Prostate gland (tissue), 2 donors: ENCODE measurements around the gene SFXN4. TPM values are rescaled to one million over a fixed set of nuclear protein-coding genes. Genes with fewer than 3 reads are reported as not detected.

Experiments
- DNase-seq: peaks from one replicate; pipeline ENCODE4 v3.0.0-alpha.2; 2019; ENCODE audit warnings: low spot score
- H3K27ac ChIP-seq, 2 donors: fragments of 200-600 bp; sonication (generic); 2 replicates each; pipeline ENCODE4 v1.5.1; 2017 to 2019
- H3K27me3 ChIP-seq: fragments of 200-600 bp; sonication (generic); replicated peaks from 2 replicates; pipeline ENCODE4 v1.5.1; 2019; ENCODE audit not compliant: insufficient read depth
- H3K36me3 ChIP-seq, 2 donors: fragments of 200-600 bp; sonication (generic); 1 replicate in 1 of 2; 2 replicates in 1 of 2; pipeline versions ENCODE4 v1.5.1 to v1.8.1; 2017 to 2019
- H3K4me1 ChIP-seq: fragments of 200-600 bp; sonication (generic); replicated peaks from 2 replicates; pipeline ENCODE4 v1.5.1; 2019
- H3K4me3 ChIP-seq, 2 donors: fragments of 200-600 bp; sonication (generic); 2 replicates each; pipeline ENCODE4 v1.5.1; 2017 to 2019
- H3K9me3 ChIP-seq: fragments of 200-600 bp; sonication (generic); 2 replicates; pipeline ENCODE4 v1.5.1; 2017
- POLR2A ChIP-seq: fragments of 450-650 bp; IDR thresholded peaks from one replicate; pipeline ENCODE4 v1.6.1; 2016; ENCODE audit warnings: antibody characterized with exemption, mild to moderate bottlenecking
- POLR2AphosphoS5 ChIP-seq: sonication (generic); formaldehyde crosslinking; IDR thresholded peaks from one replicate; pipeline ENCODE4 v1.6.1; 2017; ENCODE audit warnings: antibody characterized with exemption
- WGBS: methylation state at CpG from one replicate; pipeline ENCODE4 v1.1.5; 2018; 5-methylcytosine and 5-hydroxymethylcytosine counted together
- intact Hi-C: fragments of 100-400 bp; cut with DNase I; formaldehyde crosslinking; loops from one replicate; pipeline ENCODE4 v1.14.2; 2022
- total RNA-seq, 2 donors: library from RNA; depleted of rRNA; stranded (reverse); fragments of >200 nt; gene quantifications; one replicate each; pipeline ENCODE4 v1.1.0, GENCODE V29; 2016
- TF ChIP-seq, protein P1 (sequence below), 4 experiments: fragments of 200-600 bp in 2 of 4; fragments of 450-650 bp in 2 of 4; sonication (generic) in 2 of 4; IDR thresholded peaks; 1 replicate in 3 of 4; 2 replicates in 1 of 4; pipeline ENCODE4 v1.5.1; 2016 to 2019; ENCODE audit warnings: antibody characterized with exemption in 4 of 4, mild to moderate bottlenecking in 2 of 4, moderate library complexity in 2 of 4

SFXN4 gene
- 10 to 100 TPM; 19.7 to 22.7 TPM for total RNA-seq

GRCh38 chr10:119165171-119166117, at the start of gene SFXN4:
TSS of gene SFXN4 (minus strand) at chr10:119165714. CDS start at chr10:119165647, 67 bp downstream.
- WGBS = under 1% methylated on average over 79 of the region's 90 CpGs
- Histone ChIP-seq H3K27me3 (no peaks in the 10 kb centered on the region), H3K4me3 (peak within 1 kb of the TSS; percentile 78 to 88), H3K4me1 (no peaks in the 10 kb centered on the region), H3K36me3 (peaks cover 0 to 13% of the 10 kb centered on the region in 2 donors), H3K27ac (peak within 1 kb of the TSS; percentile 86 to 92), H3K9me3 (no peaks in the 10 kb centered on the region)
- peak; percentile 9 for TF ChIP-seq POLR2AphosphoS5
- peak; percentile 58 for TF ChIP-seq POLR2A
- TF ChIP-seq, protein P1, sequence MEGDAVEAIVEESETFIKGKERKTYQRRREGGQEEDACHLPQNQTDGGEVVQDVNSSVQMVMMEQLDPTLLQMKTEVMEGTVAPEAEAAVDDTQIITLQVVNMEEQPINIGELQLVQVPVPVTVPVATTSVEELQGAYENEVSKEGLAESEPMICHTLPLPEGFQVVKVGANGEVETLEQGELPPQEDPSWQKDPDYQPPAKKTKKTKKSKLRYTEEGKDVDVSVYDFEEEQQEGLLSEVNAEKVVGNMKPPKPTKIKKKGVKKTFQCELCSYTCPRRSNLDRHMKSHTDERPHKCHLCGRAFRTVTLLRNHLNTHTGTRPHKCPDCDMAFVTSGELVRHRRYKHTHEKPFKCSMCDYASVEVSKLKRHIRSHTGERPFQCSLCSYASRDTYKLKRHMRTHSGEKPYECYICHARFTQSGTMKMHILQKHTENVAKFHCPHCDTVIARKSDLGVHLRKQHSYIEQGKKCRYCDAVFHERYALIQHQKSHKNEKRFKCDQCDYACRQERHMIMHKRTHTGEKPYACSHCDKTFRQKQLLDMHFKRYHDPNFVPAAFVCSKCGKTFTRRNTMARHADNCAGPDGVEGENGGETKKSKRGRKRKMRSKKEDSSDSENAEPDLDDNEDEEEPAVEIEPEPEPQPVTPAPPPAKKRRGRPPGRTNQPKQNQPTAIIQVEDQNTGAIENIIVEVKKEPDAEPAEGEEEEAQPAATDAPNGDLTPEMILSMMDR (IDR thresholded peaks at IDR 0.05) = peak in 1 of 4 experiments; percentile 5
- peak; percentile 67 for DNase-seq
- intact Hi-C loops = no loop called here

GRCh38 chr10:119211625-119212441, 46.3 kb upstream of the SFXN4 start:
- WGBS = 14% methylated on average over 12 of the region's 12 CpGs
- H3K4me3 ChIP-seq = no peak overlapping the region
- peak overlapping the region; percentile 59 to 93 for H3K27ac ChIP-seq
- TF ChIP-seq POLR2A = no peak
- no peak for TF ChIP-seq POLR2AphosphoS5
- TF ChIP-seq, protein P1 (IDR thresholded peaks at IDR 0.05) = no peak
- peaks cover 24% of the 10 kb centered on the region for H3K4me1 ChIP-seq
- no peaks in the 10 kb centered on the region for H3K9me3 ChIP-seq
- intact Hi-C loops = no loop called here
- no peak for DNase-seq
- no peaks in the 10 kb centered on the region for H3K27me3 ChIP-seq
- H3K36me3 ChIP-seq = no peaks in the 10 kb centered on the region

- Histone ChIP-seq H3K27me3 (no peaks in the 10 kb centered on the region), H3K36me3 (no peaks in the 10 kb centered on the region), H3K4me1 (peaks cover 27% of the 10 kb centered on the region), H3K9me3 (no peaks in the 10 kb centered on the region), H3K27ac (peak overlapping the region; percentile 59 to 93), H3K4me3 (no peak overlapping the region)
- WGBS = 49% methylated on average over 3 of the region's 3 CpGs
- no peak for DNase-seq
- TF ChIP-seq POLR2A (no peak), POLR2AphosphoS5 (peak; percentile 39)
- TF ChIP-seq, protein P1 (IDR thresholded peaks at IDR 0.05) = no peak
- intact Hi-C loops = no loop called here
Observed at GRCh38 chr10:119211176-119211575, 45.7 kb upstream of the SFXN4 start.

DNA sequence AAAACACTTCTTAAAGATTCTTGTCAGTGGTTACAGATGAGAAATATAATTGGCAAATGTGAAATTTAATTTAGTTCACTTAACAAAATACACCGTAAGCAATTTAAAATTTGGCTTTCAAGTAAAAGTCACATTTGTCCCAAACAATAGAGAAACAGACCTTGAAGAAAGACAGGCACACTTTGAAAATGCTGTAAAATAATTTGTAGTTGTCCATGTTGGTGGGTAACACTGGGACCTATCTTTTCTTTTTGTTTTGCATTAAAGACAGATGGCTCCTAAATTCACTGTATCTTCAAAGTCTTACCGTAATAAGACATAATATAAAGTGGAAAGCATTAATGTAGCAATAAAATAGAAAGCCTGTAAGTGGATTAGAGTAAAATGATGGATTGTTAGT, 45.1 kb upstream of the SFXN4 start:
- H3K4me3 ChIP-seq = no peak overlapping the region
- peaks cover 29% of the 10 kb centered on the region for H3K4me1 ChIP-seq
- WGBS = 87% methylated on average over 2 of the region's 2 CpGs
- H3K9me3 ChIP-seq = no peaks in the 10 kb centered on the region
- peak overlapping the region; percentile 59 to 93 for H3K27ac ChIP-seq
- intact Hi-C loops = no loop called here
- DNase-seq = no peak
- H3K27me3 ChIP-seq = no peaks in the 10 kb centered on the region
- H3K36me3 ChIP-seq = no peaks in the 10 kb centered on the region
- no peak for TF ChIP-seq POLR2A
- TF ChIP-seq, protein P1 (IDR thresholded peaks at IDR 0.05) = no peak
- no peak for TF ChIP-seq POLR2AphosphoS5
